CD4-positive, alpha-beta T cell treated with Interleukin-17A for 1 hour (primary cell): ENCODE data around the gene KLHL21.
"Not testable (repeated sequence)": the region's sequence is repeated elsewhere in the genome, so short reads cannot be mapped to it uniquely, and the experiment has no call there.

Source experiments
- DNase-seq: peaks from one replicate; pipeline ENCODE4 v3.0.0-alpha.2; 2020

The KLHL21 gene, protein sequence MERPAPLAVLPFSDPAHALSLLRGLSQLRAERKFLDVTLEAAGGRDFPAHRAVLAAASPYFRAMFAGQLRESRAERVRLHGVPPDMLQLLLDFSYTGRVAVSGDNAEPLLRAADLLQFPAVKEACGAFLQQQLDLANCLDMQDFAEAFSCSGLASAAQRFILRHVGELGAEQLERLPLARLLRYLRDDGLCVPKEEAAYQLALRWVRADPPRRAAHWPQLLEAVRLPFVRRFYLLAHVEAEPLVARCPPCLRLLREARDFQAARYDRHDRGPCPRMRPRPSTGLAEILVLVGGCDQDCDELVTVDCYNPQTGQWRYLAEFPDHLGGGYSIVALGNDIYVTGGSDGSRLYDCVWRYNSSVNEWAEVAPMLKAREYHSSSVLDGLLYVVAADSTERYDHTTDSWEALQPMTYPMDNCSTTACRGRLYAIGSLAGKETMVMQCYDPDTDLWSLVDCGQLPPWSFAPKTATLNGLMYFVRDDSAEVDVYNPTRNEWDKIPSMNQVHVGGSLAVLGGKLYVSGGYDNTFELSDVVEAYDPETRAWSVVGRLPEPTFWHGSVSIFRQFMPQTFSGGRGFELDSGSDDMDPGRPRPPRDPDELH

DNA sequence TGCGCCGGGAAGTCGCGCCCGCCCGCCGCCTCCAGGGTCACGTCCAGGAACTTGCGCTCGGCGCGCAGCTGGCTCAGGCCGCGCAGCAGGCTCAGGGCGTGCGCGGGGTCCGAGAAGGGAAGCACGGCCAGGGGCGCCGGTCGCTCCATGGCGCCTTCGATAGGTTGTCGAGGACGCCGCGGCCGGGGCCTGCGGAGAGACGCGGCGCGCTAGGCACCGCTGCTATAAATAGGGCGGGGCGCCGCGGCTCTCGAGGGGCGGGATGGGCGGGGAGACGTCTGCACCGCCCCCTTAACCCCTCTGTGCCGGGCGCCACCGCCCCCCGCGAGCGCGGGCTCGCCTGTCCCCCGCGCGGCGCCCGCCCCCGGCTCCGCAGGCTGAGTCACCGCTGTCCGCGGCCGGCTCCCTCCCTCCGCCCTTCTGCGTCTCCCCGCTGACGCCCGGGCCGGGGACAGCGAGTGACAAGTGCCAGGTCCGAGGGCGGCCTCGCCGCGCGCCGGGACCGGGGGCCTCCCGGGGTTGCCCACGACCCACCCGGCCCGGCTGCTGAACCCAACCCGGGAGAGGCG, at the start of gene KLHL21:
Gene KLHL21 (minus strand): TSS at position 201 of the 569 bp plus-strand sequence. CDS start 52 bp downstream, at position 149.
- peak; percentile 85 for DNase-seq

DNA sequence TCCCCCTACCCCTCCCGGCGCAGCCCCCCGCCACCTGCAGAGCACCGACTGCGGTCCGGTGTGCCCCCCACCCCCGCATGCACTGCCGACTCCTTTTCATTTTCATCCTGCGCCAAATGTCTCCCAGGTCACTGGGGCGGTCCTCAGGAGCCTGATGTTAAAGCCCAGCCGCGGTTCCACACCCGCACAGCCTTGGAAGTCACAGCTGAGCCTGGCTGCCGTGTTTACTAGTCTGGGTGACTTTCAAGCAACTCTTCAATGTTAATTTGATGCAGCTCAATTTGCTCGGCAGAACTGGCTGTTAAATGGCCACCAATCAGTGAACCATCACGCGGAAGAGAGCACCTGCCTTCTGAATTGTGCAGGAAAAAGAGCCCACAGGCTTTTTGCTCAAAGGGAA, 49.2 kb upstream of the KLHL21 start:
- no peak for DNase-seq

DNA sequence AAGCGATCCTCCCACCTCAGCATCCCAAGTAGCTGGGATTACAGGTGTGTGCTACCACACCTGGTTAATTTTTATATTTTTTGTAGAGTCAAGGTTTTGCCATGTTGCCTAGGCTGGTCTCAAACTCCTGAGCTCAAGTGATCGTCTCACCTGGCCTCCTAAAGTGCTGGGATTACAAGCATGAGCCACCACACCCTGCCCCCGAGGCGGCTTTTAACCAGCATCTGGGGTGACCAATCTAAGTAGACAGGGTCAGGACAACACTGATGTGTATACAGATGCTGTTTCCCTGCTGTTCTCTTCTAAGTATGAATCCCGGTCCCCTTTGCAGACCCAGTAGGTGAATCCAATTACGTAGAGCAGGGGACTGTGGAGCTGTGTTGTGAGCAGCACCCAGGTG, 45.9 kb upstream of the KLHL21 start:
- DNase-seq = no peak

DNA sequence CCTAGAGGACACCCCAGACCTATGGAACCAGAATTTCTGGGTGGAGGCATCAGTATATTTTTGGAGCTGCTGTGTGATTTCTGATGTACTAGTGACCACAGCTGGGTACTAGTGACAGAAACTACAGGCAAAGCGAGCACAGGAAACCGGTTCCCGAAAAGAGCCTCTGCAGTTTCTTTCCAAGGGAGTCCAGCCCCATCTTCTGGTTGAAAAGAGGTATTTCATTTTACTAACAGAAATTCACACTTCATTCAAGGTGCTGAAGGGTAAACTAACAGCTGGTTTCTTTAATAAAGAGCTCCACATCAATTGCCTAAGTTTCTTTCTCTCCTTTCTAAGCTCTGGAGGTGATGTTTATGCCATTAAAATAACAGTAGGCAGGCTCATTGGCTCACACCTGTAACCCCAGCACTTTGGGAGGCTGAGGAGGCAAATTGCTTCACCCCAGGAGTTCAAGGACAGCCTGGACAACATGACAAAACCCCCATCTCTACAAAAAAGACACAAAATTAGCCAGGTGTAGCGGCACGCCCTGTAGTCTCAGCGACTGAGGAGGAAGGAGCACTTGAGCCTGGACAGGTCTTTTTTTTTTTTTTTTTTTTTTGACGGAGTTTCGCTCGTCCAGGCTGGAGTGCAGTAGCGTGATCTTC, 44.0 kb upstream of the KLHL21 start:
- peak; percentile 67 for DNase-seq

DNA sequence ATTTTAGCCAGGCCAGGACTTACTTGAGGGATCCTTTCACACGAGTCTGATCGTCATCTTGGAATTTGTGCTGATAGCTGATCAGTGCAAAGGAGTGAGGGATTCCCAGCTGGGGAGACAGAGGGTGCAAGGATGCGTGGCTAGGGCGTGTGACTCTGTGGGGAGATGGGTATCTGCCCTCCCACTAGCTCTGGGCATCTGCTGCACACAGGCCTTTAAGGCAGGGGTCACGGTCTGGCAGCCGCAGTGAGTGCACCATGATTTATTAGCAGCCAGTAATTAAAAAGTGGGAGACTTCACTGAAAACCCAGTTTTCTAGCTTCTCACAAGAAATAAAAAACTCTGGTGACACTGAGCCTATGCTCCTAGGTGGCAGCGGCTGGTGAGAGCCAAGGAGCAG, 42.3 kb upstream of the KLHL21 start:
- DNase-seq = no peak

DNA sequence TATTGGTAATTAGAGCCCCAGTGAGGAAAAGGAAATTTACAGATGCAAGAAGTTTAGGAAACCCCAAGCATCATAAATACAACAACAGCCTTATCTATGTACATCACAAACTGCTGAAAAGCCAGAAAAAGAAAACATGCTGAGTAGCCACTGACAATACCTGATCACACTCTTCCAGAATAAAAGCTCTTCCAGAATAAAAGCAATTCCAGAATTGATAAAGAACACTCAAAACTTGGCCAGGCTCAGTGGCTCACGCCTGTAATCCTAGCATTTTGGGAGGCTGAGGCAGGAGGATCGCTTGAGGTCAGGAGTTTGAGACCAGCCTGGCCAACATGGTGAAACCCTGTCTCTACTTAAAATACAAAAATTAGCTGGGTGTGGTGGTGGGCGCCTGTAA, 38.2 kb upstream of the KLHL21 start:
- not testable (repeated sequence) for DNase-seq

DNA sequence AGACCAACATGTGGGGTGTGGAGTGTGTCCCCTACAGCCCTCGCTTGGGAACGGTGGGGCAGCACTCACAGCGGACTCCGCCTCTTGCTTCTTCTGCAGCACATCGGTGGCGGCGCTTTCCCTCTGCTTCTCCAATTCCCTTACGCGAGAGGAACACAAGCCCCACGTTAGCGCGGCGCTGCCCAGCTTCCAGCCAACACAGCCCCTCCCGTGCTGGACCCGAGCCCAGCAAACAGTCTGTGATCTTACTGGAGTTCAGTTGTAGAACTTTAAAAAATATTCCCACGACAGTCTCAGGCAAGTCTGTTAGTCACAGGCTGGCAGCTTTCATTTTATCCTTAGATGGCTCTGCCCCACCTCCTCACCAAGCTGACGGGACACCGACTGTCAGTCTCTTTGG, 35.6 kb upstream of the KLHL21 start:
- DNase-seq = no peak

DNA sequence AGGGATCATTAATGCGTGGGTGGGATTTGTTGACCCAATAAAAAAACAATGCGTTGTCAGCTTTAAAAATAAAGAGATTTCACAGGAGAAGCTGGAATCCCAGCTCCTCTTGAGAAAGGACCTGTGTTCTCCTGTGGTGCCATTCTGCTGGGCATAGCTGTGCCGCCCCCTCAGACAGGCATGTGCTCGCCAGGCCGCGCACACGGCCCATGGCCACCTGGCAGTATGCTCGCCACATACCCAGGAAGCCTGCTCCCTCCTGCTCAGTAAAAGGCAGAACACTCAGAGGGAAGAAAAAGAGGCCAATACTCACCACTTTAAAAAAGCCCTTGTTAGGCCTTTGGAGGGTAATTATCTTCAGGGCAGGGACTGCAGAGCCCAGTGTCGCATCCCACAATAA, 35.1 kb upstream of the KLHL21 start:
- no peak for DNase-seq

DNA sequence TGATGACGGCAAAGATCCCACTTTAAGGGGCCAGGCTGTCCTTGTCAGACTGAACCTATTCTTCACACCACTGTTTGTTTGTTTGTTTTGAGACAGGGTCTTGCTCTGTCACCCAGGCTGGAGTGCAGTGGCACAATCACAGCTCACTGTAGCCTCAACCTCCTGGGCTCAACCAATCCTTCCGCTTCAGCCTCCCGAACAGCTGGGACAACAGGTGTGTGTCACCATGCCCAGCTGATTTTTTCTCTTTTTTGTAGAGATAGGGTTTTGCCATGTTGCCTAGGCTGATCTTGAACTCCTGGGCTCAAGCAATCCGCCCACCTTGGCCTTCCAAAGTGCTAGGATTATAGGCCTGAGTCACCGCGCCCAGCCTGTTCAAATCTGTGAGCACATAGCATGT, 34.1 kb upstream of the KLHL21 start:
- not testable (repeated sequence) for DNase-seq

DNA sequence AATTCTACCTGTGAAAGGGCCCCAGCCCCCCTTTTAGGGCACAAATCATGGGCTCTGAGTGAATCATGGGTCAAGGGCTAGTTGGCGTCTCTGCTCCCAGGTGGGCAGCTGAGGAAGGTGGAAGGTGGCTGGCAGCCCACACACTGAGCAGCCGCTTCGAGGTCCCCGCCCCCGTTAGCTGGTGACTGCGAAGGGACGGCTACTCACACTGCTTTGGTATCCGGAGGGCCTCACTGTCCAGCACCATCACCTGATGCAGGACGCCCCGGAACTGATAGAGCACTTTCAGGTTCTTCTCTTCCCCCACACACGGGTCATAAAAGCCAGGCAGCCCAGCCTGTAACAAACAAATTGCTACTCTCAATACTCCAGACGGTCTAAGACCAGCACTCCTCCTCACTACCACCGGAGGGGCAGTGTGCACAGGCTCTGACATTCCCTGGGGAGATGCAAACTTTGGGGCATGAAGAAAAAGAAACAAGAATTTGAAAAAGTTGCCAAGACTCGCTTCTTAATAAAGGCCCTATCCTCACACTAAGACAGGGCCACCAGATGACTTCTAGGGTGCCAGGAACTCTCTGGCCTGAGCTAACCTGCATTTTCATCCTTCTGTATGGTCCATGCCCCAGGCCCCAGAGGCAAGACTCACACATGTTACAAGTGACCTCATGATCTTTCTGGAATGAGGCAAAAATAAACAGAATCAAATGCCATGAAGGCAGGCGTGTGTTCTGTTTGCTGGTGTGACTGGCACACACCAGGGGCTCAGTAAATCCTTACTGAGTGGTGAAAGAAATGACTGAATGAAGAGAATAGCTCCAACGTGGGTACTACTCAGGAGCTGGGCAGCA, 33.5 kb upstream of the KLHL21 start:
- no peak for DNase-seq

DNA sequence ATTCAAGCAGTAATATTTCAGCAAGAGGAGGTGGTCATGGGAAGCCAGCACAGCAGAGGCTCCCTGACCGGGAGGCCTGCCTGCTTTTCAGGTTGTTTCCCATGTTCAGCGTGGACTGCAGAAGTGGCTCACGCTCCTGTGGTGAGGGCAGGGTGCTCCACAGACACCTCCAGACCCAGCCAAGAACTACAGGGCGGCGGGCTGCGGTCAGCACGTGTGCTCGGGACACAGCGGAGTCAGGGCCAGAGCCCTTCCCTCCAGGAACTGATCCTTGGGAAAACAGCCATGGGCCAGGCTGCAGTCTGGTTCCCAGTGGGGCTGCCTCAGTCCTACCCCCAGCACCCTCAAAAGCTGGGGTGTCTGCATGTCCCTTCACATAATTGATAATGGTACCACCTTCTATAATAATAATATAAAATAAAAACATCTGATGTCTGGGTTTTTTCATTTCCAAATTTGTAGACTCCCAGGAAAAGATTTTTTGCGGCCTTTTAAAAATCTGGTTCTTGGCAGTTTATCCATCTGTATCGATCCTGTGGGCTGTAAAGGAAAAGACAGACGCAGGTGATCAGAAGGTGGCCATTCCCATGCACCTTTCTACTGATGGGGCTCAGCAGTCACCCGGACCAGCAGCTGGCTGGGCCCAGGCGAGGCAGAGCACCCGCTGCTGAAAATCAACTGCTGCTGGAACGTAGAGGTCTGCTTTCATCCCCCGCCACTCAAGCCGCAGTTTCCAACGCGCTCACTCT, 32.7 kb upstream of the KLHL21 start:
- DNase-seq = no peak

DNA sequence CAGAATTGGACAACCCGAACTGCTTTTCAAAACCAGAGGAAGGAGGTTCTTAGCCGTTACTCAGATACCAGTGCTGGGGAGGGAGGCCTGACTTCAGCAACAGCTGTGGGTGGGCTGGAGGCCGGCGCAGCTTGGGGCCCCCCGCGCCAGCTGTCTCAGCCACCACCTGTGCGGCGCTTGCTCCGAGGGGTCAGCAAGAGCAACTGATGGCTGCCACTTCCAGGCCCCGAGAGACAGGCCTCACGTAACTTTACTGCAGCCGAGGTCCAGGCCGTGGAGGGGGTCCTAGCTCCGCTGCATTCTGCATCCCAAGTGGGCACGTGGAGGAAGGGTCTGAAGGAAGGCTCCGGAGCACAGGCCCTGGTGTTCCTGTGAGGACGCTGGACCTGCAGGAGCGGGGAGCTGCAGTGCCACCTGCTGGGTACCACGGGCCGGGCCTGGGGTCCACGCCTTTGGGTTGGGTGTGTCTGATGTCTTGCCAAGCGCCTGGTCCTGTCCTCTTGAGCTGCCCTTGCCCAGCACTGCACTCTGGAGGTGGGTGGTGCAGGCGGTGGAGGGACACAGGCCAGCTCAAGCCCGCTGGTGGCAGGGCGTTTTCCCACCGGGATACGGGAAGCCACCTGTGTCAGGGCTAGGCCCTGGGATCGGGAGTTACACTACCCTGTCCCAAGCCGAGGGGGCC, 31.8 kb upstream of the KLHL21 start:
- peak; percentile 50 for DNase-seq

DNA sequence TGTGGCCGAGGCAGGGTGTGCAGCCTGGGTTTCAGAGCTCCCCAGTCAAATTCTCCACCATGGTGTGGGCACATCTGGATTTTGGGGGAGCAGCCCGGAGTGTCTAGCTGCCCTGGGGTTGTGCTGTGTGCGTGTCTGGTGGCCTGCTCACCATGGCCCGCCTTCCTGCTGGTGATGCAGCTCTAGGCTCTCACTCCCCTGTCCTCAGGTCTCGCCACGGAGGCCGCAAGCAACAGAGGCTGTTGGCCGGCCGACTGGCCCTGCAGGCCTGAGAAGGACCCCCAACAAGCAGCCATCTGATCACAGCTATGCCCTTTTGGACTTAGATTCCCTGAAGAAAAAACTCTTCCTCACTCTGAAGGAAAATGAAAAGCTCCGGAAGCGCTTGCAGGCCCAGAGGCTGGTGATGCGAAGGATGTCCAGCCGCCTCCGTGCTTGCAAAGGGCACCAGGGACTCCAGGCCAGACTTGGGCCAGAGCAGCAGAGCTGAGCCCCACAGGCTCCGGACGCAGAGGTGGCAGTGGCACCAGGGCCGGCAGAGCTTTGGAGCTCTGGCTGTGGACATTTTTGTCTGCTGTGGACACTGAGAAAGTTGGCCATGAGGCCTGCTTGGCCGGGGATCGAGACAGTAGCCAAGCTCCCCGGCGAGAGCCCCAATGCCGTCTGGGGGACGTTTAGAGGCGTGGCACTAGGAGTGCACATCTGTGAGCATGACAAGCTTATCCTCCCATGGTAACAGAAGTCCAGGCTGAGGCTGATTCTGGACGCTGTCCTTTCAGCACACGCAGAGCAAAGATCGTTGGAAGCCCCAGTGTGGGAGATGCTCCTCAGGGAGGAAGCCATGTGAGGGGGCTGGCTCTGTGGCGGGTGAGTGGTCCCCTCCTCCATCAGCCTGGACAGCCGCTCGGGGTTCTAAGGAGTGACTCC, 30.2 kb upstream of the KLHL21 start:
- no peak for DNase-seq

DNA sequence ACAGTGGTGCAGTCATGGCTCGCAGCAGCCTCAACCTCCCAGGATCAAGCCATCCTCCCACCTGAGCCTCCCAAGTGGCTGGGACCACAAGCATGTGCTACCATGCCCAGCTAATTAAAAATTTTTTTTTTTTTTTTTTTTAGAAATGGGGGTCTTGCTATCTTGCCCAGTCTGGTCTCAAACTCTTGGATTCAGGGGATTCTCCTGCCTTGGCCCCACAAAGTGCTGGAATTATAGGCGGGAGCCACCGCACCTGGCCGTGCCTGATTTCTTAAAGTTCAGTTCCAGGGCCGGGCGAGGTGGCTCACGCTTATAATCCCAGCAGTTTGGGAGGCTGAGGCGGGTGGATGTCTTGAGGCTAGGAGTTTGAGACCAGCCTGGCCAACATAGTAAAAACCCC, 28.4 kb upstream of the KLHL21 start:
- DNase-seq = no peak

DNA sequence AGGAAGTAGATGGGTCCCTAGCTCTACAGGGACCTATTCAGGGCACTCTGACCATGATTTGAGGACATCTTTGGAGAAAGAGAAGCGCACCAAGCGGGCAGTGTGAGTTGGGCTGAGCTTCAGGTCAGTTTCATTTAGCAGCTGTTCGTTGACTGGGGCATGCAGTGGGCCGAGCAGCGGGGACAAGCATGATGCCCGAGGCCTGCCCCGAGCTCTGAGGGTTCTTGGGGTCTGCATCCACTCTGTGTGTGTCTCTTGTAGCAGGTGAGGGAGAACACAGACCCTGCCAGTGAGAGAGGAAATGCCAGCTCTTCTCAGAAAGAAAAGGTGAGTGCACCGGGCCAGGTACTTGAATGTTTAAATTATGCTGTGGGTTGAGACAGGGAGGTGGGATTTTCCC, 27.4 kb upstream of the KLHL21 start:
- no peak for DNase-seq

DNA sequence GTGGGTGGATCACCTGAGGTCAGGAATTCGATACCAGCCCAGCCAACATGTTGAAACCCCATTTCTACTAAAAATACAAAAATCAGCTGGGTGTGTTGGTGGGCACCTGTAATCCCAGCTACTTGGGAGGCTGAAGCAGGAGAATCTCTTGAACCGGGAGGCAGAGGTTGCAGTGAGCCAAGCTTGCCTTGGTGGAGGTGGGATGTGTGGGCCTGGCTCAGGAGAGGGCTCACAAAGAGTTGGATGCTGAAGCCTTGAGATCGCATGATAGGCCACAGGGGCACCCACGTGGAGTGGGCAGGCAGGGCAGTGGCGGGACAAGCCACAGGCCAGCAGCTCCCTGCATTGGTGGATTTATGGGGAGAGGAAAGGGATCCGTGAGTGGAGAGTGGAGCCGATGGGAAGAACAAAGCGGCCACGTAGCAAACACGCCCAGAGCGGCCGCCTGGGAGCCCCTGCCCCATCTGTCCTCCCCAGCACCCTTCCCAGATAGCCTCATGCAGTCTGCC, 26.4 kb upstream of the KLHL21 start:
- DNase-seq = no peak

DNA sequence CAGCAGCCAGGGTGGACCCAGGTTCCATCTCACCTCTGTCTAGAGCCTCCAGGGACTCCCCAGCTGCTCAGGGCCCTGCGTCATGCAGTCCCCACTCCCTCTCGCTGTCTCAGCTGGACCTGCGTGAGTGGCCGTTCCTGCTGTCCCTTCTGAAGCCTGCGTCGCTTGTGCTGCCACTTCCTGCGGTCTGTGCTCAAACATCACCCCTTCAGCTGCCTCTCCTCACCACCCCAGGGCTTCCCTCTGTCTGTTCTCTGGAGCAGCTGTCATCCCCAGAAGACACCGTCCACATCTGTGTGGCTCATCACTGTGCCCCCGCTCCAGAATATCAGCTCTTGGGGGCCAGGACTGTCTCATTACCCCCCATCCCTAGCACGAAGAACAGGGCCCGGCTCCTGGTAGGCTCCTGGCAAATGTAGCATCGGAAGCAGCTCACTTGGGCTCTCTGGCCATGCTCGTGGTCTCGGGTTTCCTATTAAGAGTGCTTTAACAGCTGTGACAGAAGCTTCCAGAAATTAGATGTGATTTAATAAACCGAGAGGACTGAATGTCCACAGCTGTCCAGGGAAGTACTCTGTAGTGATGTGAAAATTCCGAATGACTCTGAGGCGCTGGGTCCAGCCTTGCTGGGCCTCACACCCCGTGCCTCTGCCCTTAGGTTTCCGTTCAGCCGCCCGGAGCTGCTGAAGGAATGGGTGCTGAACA, 25.3 kb upstream of the KLHL21 start:
- no peak for DNase-seq

DNA sequence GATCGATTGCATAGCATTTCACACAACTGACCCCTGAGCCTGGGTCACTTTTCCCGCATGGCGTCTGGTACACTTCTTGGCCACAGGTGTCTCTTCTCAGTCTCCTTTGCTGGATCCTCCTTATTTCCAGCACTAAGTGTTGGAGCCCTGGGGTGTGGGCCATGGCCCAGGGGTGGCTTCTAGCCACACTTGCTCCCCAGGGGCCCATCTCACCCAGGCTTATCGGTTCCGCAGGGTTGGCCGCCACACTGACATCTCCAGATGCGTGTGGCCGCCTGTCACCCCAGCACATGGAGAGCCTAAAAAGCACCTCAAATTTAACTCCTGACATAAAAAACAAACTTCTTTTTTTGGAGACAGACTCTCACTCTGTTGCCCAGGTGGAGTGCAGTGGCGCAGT, 24.4 kb upstream of the KLHL21 start:
- DNase-seq = no peak

DNA sequence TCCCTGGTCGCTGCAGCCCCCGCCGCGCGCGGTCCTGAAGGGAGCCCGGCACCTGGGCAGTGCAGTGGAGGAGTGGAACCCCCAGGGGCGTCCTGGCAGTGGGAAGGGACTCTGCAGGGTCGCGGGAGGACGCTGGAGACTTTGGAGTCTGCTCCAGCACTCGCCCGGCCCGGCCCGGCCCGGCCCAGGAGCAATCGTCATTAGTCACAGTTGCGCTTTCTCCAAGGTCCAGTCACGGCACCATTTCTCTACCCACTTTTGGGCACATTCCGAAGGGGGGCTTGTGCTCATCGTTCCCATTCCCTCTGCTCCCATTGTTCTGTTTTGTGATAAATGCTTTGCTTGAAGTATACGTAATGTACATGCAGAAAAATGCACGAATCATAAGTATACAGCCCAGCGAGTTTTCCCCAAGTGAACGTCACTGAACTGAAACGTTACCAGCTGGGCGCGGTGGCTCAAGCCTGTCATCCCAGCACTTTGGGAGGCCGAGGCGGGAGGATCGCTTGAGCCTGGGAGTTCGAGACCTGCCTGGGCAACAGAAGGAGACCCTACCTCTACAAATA, 23.0 kb upstream of the KLHL21 start:
- DNase-seq = peak; percentile 16
